ENCODE measurements around the gene CLC.
"Not testable (repeated sequence)": the region's sequence is repeated elsewhere in the genome, so short reads cannot be mapped to it uniquely, and the experiment has no call there.

CLC gene

GRCh38 chr19:39737891-39738290 lies at the start of gene CLC:
Gene CLC (minus strand): TSS chr19:39738029. CDS start chr19:39737952, 77 bp downstream.
- DNase-seq (ENCODE audit: low spot score) = no peak

- DNase-seq (ENCODE audit: low spot score) = no peak
These were observed 43.1 kb upstream of the CLC start for GRCh38 chr19:39780894-39781293.

GRCh38 chr19:39778763-39779162 lies 40.9 kb upstream of the CLC start, which contains the start of gene LEUTX:
Gene LEUTX (plus strand): TSS chr19:39778854. CDS start chr19:39778921, 67 bp downstream.
- no peak for DNase-seq (ENCODE audit: low spot score)

- no peak for DNase-seq (ENCODE audit: low spot score)
These were observed 31.0 kb upstream of the CLC start for GRCh38 chr19:39768786-39769185.

DNA sequence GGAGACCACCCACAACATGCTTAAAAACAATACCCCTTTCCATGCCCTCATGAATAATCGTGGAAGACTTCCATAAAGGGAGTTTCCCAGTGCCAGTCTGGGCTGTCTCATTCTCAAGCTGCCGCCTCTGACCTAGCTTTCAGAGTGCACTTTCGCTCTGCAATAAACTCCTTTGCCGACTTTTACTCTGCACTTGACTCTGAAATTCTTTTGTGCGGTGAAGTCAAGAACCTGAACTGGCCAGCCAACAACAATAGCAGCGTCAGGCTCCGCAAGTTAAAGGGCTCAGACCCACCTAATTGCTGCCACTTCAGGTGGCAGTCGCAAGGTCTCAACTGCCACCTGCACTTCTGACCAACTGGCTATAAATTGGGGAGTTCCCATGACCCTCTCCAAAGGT lies 30.5 kb upstream of the CLC start:
- DNase-seq (ENCODE audit: low spot score) = no peak

DNA sequence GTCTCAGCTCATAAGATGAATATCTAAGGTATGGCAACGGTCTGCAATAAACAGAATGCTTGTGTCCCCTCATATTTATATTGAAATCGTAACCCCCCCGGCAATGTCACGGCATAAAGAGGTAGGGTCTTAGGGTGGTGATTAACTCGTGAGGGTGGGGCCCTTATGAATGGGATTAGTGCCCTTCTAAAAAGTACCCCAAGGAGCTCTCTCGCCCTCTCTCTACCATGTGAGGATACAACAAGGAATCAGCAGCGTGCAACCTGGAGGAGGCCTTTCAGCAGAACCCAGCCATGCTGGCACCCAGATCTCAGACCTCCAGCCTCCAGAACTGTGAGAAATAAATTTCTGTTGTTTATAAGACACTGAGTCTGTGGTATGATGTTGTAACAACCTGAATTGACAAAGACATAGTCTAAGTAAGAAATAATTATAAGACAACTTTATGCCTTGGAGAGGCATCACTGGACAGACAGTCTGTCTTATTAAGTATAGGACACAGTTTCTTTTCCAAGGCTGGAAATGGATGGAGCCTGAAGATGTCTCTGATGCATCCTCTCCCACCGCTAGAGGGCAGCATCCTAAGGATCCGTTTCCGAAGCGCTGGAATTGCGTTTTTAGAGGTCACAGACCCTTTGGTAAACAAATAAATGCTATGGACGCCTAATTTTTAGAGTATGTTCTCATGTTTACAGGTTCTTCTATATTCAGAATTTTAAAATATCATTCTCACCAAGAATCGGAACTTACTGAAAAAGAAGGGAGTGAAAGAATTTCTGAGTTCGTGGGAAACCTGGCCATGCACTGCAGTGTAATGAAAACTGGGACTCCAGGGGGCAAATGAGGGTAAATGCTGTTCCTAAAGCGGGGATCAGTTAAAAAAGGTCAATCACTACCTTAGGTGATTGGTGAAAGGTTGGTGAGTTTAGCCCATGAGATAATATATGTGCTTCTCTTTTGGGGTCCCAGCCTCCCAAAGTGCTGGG lies 27.6 kb upstream of the CLC start:
- peak; percentile 3 for DNase-seq (ENCODE audit: low spot score)

GRCh38 chr19:39761851-39762250 lies 24.0 kb upstream of the CLC start:
- not testable (repeated sequence) for DNase-seq (ENCODE audit: low spot score)

- DNase-seq (ENCODE audit: low spot score) = no peak
These were observed 21.8 kb upstream of the CLC start for GRCh38 chr19:39759457-39760184.

DNA sequence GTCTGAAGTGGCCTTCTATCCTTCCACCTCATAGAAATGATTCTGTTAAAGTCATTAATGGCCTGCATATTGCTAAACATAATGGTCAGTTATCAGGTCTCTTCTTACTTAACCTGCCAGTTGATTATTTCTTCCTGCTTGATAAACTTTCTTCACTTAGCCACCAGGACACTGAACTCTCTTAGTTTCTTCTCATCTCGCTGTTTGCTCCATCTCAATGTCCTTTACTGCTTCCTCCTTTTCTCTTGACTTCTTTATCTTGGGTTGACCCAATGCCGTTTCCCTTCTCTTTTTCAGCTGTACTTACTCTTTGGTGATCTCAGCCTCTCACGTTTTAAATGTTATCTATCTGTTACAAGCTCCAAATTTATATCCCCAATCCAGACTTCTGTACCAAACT lies 17.1 kb upstream of the CLC start:
- DNase-seq (ENCODE audit: low spot score) = no peak

GRCh38 chr19:39754544-39754943 lies 16.7 kb upstream of the CLC start:
- DNase-seq (ENCODE audit: low spot score) = no peak

DNA sequence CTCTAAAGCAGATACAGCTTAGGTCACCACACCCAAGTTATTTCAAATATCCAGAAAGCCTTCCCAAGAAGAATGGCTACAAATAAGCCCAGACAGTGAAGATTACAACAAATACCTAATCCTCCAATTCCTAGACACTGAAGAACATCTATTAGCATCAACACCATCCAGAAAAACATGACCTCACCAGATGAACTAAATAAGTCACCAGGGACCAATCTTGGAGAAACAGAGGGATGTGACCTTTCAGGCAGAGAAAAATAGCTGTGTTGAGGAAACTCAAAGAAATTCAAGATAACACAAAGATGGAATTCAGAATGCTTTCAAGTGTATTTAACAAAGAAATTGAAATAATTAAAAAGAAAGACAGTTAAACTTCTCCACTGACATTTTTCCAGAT lies 15.0 kb upstream of the CLC start:
- no peak for DNase-seq (ENCODE audit: low spot score)

DNA sequence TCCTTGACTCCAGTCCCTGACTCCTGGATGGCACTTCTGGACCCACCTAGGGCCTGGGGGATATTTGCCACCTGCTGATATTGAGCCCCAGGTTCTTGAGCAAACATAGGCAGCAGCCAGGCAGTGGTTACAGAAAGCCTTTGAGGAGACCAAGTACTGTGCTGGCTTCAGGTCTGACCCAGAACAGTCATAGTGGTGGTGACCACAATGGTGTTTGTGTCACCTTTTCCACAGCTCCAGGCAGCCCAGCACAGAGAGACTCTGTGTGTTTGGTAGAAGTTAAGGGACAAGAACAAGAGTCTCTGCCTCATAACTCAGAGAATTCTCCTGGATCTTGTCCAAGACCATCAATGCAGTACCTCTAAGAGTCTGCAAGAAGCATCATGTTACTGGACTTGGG lies 14.6 kb upstream of the CLC start:
- DNase-seq (ENCODE audit: low spot score) = no peak

- no peak for DNase-seq (ENCODE audit: low spot score)
These were observed 12.2 kb upstream of the CLC start for GRCh38 chr19:39749981-39750380.

DNA sequence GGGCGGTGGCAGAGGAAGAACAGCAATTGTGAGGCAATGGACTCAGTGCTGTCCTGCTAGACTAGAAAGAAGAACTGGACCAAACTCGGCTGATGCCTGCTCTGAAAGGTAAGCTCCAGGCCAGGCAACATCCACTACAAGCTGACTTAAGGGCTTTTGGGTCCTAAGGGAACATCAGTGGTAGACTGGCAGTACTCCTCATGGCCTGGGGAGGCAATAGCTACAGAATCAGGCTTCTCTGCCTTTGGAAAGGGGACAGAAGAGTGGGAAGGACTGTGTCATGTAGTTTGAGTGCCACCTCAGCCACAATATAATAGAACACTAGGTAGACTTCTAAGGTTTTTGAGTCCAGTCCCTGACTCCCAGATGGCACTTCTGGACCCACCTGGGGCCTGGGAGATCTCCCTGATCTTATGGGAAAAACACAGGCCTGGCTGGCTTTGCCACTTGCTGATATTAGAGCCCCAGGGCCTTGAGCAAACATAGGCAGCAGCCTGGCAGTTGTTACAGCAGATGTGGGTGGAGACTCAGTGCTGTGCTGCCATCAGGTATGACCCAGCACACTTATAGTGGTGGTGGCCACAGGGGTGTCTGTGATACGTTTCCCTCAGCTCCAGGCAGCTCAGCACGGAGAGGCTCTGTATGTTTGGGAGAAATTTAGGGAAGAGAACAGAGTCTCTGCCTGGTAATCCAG lies 9.2 kb upstream of the CLC start:
- no peak for DNase-seq (ENCODE audit: low spot score)

GRCh38 chr19:39745643-39746042 lies 7.8 kb upstream of the CLC start:
- peak; percentile 42 for DNase-seq (ENCODE audit: low spot score)

DNA sequence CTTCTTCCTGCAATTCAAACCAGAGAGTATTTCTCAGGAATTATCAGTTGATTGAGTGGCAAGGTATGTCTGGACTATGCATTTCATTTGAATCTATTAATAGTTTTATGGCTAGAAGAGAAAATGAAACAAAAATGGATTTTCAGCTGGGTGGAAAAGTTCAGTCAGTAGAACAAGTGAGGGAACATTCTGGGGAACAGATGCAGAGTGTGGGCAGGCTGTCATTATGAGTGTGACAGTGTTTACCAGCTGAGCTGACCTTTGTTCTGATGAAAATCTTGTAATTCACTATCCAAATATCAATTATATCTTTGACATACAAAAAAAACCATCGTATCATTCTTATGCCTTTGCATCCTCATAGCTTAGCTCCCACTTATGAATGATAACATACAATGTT lies 2.6 kb upstream of the CLC start:
- no peak for DNase-seq (ENCODE audit: low spot score)

DNA sequence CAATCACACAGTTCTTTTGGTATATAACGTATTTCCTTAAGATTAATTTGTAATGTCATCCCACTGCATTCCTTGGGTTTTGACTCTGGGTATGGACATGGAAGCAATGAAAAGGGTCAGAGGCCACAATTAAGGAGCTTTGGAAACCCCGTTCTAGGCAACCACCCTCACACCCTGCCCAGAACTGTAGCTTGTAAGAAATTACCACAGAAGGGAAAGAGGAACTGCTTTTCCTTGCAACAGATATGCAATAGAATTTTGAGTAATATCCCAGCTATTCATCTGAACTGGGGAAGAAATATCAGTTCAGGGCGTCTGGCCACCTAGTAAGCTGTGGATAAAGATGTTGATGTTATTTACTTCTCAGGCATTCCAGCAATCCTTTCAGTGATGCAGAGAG lies 985 bp upstream of the CLC start:
- DNase-seq (ENCODE audit: low spot score) = no peak

- no peak for DNase-seq (ENCODE audit: low spot score)
These were observed 478 bp downstream of the CLC start for GRCh38 chr19:39737351-39737750.

DNA sequence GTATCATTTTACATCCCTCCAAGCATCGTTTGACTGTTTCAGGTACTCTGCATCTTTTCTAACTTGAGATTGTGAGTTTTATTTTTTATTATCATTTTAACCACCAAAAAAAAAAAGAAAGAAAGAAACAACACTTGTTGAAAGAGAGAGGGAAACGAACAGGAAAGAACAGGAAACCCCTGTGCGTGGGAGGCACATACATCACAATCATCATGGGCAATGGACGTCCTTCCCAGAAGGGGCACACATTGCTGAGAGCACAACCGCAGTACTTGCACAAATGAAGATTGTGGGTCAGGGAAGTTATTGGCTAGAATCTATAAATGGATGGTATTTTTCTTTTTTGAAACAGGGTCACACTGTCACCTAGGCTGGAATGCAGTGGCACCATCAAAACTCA lies 1.7 kb downstream of the CLC start:
- DNase-seq (ENCODE audit: low spot score) = no peak

DNA sequence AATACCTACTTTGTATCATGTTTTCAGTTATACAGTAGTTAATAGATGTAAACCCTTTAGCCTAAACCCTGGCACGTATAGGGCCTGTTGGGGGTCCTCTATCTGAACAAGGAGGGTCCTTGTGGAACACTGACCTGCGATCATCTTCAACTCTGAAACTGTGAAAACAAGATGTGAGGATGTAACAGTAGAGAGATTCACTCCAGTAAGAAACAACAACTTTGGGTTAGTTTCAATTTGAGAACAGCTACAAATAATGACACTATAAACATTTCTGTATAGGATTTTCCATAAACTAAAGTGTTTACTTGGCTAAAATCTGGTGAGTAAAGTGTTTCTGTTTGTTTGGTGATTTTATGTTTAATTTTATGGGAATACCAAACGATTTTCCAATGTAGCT lies 2.1 kb downstream of the CLC start:
- no peak for DNase-seq (ENCODE audit: low spot score)

- no peak for DNase-seq (ENCODE audit: low spot score)
These were observed 4.0 kb downstream of the CLC start for GRCh38 chr19:39733841-39734240.

DNA sequence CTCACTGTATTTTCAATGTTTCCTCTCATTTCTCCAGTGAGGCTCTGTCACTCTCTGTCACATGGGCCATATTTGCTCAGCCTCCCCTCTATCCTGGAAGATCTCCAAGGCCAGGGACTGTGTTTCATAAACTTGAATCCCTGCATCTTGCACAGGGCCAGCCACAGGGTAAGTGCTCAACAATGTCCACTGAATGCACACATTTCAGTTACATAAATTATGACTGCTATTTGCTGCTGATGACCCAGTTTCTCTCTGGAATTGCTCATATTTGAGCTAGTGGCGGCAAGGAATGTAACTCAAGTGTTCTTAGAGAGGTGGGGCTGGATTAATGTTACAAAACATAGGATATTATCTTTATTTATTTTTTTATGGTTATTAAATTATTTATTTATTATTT lies 6.1 kb downstream of the CLC start:
- no peak for DNase-seq (ENCODE audit: low spot score)

DNA sequence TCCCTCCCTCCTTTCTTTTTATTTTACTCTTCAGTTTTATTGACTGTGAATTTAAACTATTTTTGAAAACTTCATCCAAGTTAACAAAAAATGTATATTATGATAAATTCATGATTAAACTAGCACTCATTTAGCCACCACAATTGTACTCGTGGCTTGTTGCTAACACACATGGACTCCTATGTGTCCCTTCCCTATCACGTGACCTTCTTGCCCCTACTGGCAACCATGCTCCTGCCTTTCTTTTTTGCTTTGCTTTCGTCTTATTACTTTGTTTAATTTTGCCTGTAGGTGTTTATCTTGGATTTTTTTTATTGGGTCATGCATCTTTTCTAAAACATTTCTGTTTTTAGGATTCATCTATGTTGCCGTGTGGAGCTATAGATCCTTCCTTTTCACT lies 8.2 kb downstream of the CLC start:
- DNase-seq (ENCODE audit: low spot score) = no peak
